ENCODE results near the gene ARHGAP15. TPM values are rescaled to one million over a fixed set of nuclear protein-coding genes. Genes with fewer than 3 reads are reported as not detected.
A peak's percentile ranks its signal among the peaks of the same experiment; 100 is the strongest.

The ARHGAP15 gene
- total and polyA plus RNA-seq, 10 donors = 55.8 to 219 (median 130) TPM

GRCh38 chr2:143420313-143420712, 291.1 kb downstream of the ARHGAP15 start:
- no peak for DNase-seq
- H3K4me1 ChIP-seq = peaks cover 0 to 22% (median 0%) of the 10 kb centered on the region in 6 donors
- no peaks in the 10 kb centered on the region for H3K36me3 ChIP-seq
- no peak overlapping the region for H3K4me3 ChIP-seq
- no peaks in the 10 kb centered on the region for H3K9me3 ChIP-seq
- WGBS, 5 donors = 52 to 64% (median 61%) methylated on average over 3 of the region's 3 CpGs
- H3K27ac ChIP-seq = no peak overlapping the region
- intact Hi-C loops (cut with DNase I; ENCODE audit: low total_unique reads) = no loop called here
- no peaks in the 10 kb centered on the region for H3K27me3 ChIP-seq (replicated peaks in 1 of 7)
- TF ChIP-seq, protein P1, sequence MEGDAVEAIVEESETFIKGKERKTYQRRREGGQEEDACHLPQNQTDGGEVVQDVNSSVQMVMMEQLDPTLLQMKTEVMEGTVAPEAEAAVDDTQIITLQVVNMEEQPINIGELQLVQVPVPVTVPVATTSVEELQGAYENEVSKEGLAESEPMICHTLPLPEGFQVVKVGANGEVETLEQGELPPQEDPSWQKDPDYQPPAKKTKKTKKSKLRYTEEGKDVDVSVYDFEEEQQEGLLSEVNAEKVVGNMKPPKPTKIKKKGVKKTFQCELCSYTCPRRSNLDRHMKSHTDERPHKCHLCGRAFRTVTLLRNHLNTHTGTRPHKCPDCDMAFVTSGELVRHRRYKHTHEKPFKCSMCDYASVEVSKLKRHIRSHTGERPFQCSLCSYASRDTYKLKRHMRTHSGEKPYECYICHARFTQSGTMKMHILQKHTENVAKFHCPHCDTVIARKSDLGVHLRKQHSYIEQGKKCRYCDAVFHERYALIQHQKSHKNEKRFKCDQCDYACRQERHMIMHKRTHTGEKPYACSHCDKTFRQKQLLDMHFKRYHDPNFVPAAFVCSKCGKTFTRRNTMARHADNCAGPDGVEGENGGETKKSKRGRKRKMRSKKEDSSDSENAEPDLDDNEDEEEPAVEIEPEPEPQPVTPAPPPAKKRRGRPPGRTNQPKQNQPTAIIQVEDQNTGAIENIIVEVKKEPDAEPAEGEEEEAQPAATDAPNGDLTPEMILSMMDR (IDR thresholded peaks at IDR 0.05 in 8 of 11, conservative IDR thresholded peaks at IDR 0.05 in 3 of 11) = no peak
- TF ChIP-seq POLR2AphosphoS5 (IDR thresholded peaks at IDR 0.05) (no peak), POLR2A (IDR thresholded peaks at IDR 0.05) (no peak)

DNA sequence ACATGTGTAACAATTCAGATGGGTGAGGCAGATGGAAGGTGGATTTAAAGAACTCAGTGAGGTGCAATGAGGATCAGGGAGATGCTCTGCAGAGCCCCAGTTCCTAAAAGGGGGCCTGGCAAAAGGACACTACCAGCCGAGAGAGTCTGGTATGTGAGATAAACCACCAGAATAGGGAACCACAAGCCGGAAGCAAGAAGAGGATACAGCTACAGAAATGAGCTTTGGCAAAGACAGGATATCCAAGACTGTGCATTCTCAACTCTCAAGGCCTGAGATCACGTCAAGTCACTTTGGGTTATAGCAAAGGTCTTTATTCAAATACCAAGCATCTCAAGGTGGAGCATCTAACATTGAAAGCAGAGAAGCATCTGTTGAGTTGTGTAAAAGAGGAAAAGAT, 293.5 kb downstream of the ARHGAP15 start:
- TF ChIP-seq, protein P1 (IDR thresholded peaks at IDR 0.05 in 8 of 11, conservative IDR thresholded peaks at IDR 0.05 in 3 of 11) = no peak
- peak in 1 of 3 donors; percentile 21 for TF ChIP-seq POLR2AphosphoS5 (IDR thresholded peaks at IDR 0.05)
- peaks cover 0 to 10% (median 0%) of the 10 kb centered on the region in 6 donors for H3K36me3 ChIP-seq
- no peak overlapping the region for H3K27ac ChIP-seq
- intact Hi-C loops (cut with DNase I; ENCODE audit: low total_unique reads) = no loop called here
- DNase-seq = no peak
- WGBS, 5 donors = 23 to 55% (median 44%) methylated on average over 3 of the region's 3 CpGs
- peaks cover 0 to 22% (median 0%) of the 10 kb centered on the region in 6 donors for H3K4me1 ChIP-seq
- no peak overlapping the region for H3K4me3 ChIP-seq
- H3K27me3 ChIP-seq (replicated peaks in 1 of 7) = no peaks in the 10 kb centered on the region
- H3K9me3 ChIP-seq = no peaks in the 10 kb centered on the region

GRCh38 chr2:143425896-143426295, 296.7 kb downstream of the ARHGAP15 start:
- WGBS, 5 donors = 82 to 98% (median 92%) methylated on average over 1 of the region's 1 CpG
- TF ChIP-seq POLR2A (IDR thresholded peaks at IDR 0.05) = no peak
- TF ChIP-seq, protein P1 (IDR thresholded peaks at IDR 0.05 in 8 of 11, conservative IDR thresholded peaks at IDR 0.05 in 3 of 11) = no peak
- TF ChIP-seq POLR2AphosphoS5 (IDR thresholded peaks at IDR 0.05) = no peak
- intact Hi-C loops (cut with DNase I; ENCODE audit: low total_unique reads) = no loop called here
- no peaks in the 10 kb centered on the region for H3K9me3 ChIP-seq
- H3K27me3 ChIP-seq (replicated peaks in 1 of 7) = no peaks in the 10 kb centered on the region
- H3K4me1 ChIP-seq = peaks cover 0 to 21% (median 0%) of the 10 kb centered on the region in 6 donors
- no peak overlapping the region for H3K4me3 ChIP-seq
- no peak for DNase-seq
- no peak overlapping the region for H3K27ac ChIP-seq
- peaks cover 0 to 10% (median 0%) of the 10 kb centered on the region in 6 donors for H3K36me3 ChIP-seq

DNA sequence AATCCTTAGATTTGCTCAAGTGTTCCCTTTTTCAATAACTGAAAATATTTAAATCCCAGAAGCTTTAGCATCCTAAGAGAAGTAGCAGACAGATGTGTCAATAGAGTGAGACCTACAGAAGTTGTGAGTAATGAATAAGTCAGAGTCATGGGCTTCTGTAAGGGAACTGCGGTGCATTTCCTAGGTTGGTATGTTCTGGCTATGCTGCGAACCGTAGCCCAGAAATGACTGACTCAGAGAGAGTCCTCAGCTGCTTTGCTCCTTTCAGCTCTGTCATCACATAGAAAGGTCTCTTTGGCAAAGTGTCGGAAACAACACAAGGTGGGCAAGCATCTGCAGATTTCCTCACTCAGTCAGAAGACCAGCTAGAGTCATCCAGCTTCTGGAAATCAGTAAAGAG, 297.1 kb downstream of the ARHGAP15 start:
- intact Hi-C loops (cut with DNase I; ENCODE audit: low total_unique reads) = no loop called here
- WGBS, 5 donors = 93 to 97% (median 95%) methylated on average over 4 of the region's 4 CpGs

More for the DNA sequence above, 297.1 kb downstream of the ARHGAP15 start:
- H3K4me1 ChIP-seq = peaks cover 0 to 21% (median 0%) of the 10 kb centered on the region in 6 donors
- no peak overlapping the region for H3K27ac ChIP-seq
- H3K36me3 ChIP-seq = peaks cover 0 to 10% (median 0%) of the 10 kb centered on the region in 6 donors
- no peaks in the 10 kb centered on the region for H3K27me3 ChIP-seq (replicated peaks in 1 of 7)
- H3K4me3 ChIP-seq = no peak overlapping the region
- no peaks in the 10 kb centered on the region for H3K9me3 ChIP-seq
- TF ChIP-seq POLR2A (IDR thresholded peaks at IDR 0.05) (no peak), POLR2AphosphoS5 (IDR thresholded peaks at IDR 0.05) (no peak)
- TF ChIP-seq, protein P1 (IDR thresholded peaks at IDR 0.05 in 8 of 11, conservative IDR thresholded peaks at IDR 0.05 in 3 of 11) = no peak
- DNase-seq = no peak

Measured in spleen (tissue), 11 donors.